Activated gamma-delta T cell (primary cell): ENCODE data around the gene BNC2.

Experiments
- DNase-seq: peaks from one replicate; lab custom pipeline; 2025; lab: John Stamatoyannopoulos, UW

The BNC2 gene

DNA sequence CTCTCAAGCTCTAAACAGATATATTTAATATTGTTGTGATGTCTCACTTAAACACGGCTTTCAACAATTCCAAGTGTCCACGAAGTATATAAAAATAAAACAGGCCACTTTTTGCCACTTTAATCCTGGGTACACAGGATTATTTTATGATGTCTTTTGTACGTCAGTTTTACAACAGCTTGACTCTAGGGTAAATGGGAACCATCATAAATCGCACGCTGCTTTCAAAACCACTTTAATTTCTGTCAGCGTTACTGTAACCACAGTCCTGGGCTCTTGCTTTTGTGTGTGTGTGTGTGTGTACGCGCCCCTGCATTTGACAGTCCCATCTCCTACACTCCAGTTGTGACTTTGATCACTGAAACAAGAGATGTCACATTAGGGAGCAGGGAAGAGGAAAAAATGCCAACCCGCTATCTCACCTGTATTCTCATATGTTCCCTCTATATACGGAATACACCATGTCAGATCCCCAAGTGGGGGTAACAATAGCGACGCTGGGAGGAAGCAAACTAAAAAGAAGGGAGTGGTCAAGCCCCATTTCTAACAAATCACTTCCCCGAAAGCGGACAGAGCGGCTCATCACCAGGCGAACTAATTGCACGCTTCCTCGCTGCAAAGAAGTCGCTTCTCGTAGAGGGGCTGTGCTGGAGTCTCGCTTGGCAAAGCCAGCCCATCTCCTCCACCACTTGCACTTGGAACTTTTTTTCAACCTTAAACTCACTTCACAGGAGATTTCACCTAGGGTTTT lies 1.2 kb downstream of the BNC2 start:
- DNase-seq = no peak

- no peak for DNase-seq
Observed at GRCh38 chr9:16868701-16869100, 1.8 kb downstream of the BNC2 start.

GRCh38 chr9:16867576-16868311 lies 2.7 kb downstream of the BNC2 start:
- no peak for DNase-seq

GRCh38 chr9:16866587-16866986 lies 3.9 kb downstream of the BNC2 start:
- DNase-seq = no peak

DNA sequence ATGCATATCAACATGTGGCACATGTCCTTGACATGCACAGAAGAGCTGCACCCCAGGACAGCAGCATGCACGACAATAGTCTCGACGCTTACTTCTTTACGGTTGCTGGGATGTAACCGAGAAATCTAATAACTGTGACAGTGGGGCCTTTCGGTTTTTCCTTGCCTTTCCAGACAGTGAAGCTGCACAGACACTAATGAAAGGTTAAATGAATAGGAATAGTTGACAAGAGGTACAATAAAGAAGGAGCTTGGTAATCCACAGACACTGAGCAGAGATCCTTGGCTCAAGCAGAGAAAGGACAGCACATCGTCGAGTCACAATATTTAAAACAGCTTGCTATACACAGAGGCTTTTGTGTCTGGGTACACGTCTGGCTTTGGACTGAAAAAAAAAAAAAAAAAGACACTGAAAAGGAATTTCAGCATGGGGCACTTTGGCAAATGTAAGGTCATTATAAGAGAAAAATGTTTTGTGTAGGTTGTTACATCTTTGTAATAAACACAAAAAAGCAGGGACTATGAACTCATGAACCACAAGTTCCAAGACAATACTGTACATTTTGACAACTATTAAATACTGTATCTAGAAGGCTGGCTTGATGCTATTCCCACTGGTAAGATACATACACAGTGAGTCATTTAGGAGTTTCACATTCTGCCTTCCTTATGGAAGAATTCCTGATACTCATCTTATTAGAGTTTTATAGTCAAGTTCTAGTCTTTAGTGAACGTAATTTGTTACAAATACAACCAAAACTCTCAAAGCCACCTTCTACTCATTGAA lies 5.6 kb downstream of the BNC2 start:
- no peak for DNase-seq

- no peak for DNase-seq
Observed at GRCh38 chr9:16848179-16848578, 22.3 kb downstream of the BNC2 start.

DNA sequence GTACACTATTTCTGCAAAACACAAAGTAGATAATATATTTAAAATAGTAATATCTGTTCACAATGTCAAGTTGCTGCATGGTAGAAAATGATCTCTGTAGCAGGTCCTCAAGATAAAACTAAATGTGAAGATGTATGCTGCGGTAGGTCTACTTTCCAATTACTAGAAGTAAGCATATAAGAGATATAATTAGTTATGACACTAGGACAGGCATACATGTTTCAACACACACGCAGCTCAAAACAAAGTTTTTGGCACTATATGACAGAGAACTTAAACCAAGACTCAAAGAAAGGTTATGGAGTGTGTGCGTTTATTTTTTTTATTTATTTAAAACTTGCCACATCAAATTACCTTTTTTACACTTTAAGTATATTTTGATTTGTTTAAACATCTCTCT lies 23.5 kb downstream of the BNC2 start:
- no peak for DNase-seq

DNA sequence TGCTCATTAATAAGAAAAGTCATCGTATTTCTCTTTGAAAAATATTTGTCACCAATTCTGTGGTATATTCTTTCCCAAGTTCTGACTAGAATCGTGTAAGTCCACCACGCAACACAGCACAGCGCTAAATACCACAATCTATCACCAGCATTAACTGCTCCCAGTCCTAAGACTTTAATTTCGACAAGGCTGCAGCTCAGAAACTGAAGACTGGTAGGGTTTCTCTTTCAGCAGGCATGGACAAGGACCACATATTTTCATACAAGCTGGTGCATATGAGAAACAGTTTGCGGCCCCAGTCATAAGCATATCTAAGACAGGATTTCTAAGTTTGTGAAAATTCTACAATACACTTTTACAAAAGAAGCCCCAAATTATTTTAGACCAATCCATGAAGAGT lies 24.1 kb downstream of the BNC2 start:
- DNase-seq = no peak

DNA sequence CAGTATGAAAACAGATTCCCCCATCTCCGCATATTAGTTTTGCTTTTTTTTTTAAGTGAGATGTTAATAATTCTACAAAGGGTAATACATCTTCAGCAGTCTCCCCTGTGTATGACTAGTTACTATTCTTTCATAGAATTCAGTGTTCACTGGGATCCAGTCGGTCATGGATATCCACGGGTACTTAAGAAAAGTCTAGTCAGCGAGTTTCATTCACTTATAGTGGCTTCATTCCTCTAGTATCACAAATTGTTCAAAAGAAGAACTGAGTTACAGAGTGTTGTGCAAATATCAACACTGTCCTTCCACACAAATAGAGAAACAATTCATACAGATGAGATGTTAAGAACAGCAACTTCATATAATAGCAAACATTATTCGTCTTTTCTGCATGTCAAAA lies 35.7 kb downstream of the BNC2 start:
- DNase-seq = no peak

DNA sequence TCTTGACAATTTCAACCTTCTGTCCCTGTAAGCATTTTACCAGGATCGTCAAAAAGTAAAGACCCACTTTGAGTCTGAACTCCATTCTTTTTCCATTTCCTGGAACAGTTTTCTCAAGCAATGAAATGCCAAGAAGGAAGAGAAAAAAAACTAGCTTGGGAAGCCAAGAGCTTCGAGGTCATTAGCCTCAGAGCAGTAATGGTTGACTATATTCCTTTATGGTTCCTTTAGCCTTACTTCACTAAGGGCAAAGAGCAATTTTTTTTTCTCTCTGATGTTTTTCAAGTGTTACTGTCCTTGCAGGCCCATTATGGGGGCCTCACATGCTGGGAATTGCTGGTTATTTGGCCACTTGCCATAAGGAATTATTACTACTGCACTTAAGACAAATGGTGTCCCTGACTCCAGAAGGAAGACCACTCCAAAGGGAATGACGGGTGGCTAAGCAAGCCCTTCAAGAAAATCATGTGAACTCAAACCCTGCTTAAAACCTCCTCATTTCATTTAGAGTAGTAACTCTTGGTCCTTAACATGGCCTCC lies 37.1 kb downstream of the BNC2 start:
- DNase-seq = no peak

DNA sequence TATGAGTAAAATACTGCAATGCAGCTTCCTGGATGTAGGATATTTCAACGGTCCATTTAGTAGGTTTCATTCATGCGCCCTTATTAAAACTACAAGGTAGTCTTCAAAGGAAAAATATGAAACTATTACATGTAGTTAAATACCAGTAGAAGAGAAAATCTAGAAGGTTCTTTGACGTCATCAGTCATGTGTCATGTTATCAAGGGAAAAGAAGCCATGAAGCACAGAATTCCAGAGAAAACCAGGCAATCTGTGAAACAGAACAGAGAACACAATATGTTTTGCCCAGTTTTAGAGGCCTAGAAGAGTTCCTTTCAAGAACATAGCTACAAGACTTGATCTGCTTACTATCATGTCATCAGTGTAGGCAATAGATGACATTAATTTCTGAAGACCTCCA lies 38.4 kb downstream of the BNC2 start:
- no peak for DNase-seq

- DNase-seq = no peak
Observed at GRCh38 chr9:16830806-16831205, 39.7 kb downstream of the BNC2 start.

GRCh38 chr9:16828340-16829281 lies 41.9 kb downstream of the BNC2 start:
- DNase-seq = no peak

DNA sequence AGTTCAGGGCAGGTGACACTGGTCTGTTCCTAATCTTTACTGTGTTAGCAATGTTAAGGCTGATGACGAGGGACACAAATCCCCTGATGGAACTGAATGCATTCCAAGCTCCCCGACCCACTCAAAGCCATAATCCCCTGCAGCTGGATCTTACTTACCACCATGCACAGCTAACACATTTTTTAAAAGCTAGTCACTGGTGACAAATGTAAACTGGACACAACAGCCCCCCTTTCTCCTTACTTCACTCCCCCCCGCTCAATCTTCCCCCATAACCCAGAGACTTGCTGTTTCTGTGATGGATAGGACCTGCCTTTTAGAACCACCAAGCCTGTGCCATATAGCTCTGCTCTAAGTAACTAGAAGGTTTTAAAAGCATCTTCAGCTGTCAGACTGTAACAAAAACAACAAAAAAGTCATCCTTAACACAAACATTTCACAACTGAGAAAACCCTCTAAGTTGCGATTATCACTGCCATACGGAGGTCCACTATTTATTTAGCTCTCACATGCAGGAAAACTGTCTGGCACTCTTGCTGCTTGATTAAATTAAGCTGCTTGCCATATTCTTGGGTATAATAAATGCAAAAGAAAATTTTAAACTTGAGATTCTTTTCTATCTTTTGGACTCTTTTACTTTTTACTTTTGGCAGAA lies 44.4 kb downstream of the BNC2 start:
- no peak for DNase-seq

GRCh38 chr9:16825331-16825725 lies 45.1 kb downstream of the BNC2 start:
- no peak for DNase-seq

DNA sequence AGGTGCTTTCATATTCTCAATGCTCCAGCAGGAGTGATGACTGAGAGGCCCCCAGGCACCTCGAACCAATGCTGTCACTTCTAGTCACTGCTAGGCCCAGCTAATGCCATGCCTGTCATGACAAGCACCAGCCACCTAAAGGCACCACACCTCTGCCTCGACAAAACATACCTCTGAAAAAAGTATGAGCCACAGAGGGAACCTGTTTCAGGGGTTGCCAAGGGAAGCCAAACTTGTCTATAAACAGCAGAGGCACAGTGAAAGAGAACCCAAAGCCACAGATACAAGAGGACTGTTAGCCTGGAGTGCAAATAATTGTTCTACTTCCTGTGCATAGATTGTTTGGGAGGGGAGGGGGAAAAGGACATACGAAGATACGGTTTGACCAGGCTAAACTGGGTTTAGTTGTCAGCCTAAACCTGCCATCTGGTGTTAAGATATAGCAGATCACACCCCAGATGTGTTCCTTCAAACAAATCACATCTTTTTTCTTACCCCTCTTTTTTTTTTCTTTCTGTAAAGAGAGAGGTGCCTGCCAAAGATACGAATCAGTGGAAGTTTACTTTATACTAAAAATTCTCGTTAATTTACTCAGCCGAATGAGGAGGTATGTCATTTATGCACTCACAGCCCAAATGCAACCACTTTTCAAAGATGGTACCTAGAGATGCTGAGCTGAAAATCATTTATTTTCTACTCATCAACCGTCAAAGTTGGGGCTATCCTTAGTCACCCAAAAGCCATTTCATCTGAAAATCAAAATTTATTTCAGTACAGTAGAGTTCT lies 45.7 kb downstream of the BNC2 start:
- DNase-seq = no peak

- DNase-seq = no peak
Observed at GRCh38 chr9:16823906-16824305, 46.6 kb downstream of the BNC2 start.

GRCh38 chr9:16821344-16821743 lies 49.1 kb downstream of the BNC2 start:
- DNase-seq = no peak

- no peak for DNase-seq
Observed at GRCh38 chr9:16817514-16817913, 53.0 kb downstream of the BNC2 start.

GRCh38 chr9:16817002-16817401 lies 53.5 kb downstream of the BNC2 start:
- no peak for DNase-seq
